NCI-H128 (cell line): Measurements from ENCODE around the gene P2RY6.

Experiments
- DNase-seq: peaks from one replicate; lab custom pipeline; 2025; ENCODE audit not compliant: unreplicated experiment; lab: John Stamatoyannopoulos, UW

P2RY6 gene

DNA sequence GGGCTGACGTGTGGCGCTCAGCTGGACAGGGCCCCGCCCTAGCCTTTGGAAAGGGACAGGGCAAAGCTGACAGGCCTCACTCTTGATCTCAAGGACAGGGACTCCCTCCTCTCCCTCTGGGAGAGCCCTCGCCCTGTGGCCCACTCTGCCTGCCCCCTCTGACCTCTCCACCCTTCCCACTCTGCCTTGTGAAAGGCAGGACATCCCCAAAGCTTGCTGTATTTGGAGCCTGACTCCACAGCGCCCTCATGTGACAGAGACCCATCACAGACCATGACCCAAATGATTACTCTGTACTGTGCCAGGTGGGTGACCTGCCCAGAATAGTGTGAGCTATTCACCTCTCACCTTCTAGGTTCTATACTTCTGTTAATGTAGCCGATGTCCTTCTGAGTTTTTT lies 35.3 kb upstream of the P2RY6 start:
- DNase-seq = no peak

DNA sequence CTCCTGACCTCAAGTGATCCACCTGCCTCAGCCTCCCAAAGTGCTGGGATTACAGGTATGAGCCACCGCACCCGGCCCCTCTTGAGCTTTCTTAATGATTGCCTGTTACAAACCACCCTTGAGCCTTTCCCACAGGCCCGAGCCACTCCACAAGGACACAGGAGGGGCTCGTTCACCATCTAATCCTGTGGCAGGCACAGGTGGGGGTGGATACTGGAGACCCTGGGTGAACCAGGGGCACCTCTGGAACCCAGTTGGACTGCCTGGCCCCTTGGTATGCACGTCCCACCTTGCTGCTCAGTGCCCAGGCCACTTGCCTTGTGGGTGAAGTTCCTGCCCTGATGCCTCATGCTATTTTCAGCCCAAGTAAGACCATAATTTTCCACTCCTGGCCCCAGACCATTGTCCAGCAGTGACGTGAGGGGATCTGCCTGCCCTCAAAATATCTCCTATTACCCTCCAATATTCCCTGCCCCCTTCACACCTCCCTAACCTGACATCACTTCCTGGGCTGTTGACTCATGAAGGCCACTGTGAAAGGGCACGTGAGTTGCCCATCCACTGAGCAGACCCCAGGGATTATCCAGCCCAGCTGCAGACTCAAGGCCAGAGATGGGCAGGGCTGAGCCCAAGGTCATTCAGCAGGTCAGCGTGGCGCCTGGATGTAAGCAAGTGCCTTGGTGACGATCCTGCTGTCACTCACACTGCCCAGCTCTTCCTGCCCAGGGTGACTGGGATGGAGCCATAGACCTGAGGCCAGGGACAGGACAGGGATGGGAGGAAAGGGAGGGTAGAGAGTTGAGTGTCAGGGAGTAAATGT lies 34.5 kb upstream of the P2RY6 start:
- no peak for DNase-seq

DNA sequence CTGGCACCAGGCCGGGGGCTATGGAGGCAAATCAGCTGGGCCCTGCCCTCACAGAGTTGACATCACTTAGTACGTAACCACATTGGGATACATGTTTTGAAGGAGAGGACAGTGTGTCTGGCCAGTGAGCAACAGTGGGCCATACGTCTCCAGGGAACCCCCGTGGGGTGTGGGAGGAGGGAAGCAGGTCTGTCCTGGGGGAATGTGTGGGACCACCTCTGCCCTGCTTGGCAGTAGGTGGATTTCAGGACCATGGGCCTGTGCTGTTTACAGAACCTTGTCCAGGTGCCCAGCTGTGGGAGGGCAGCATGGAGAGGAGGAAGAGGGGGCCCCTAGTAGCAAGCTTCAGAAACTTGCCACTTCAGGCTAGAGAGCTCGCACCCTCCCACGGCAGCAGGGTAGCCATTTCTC lies 33.0 kb upstream of the P2RY6 start:
- no peak for DNase-seq

DNA sequence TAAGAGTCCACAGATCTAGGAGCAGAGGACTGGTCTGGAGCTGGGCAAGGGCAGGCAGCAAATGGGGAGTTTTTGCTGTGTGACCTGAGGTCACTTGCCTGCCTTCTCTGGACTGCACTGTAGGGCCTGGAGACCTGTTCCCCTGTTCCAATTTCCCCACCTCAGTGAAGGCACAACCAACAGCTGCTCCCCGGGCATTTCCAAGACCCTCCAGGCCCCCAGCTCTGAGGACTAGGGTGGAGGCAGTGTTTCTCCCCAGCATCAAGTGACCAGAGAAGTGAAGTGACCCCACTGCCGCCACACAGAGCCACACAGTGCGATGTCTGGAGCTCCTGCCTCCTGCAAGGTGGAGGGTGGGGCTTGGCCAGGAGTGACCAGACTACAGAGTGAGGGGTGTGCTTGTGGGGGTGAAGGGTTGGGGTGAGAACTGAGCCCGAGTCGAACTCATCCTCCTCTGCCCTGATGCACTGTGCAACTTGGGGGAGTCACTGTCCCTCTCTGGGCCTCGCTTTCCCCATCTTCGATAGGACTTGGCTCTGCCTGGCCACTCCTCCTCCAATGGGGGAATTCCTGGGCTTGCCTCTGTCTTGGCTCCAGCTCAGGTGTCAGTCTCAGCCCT lies 32.5 kb upstream of the P2RY6 start:
- no peak for DNase-seq

- DNase-seq = no peak
Observed at GRCh38 chr11:73240190-73240781, 31.9 kb upstream of the P2RY6 start.

- DNase-seq = no peak
Observed at GRCh38 chr11:73241300-73241699, 30.8 kb upstream of the P2RY6 start.

DNA sequence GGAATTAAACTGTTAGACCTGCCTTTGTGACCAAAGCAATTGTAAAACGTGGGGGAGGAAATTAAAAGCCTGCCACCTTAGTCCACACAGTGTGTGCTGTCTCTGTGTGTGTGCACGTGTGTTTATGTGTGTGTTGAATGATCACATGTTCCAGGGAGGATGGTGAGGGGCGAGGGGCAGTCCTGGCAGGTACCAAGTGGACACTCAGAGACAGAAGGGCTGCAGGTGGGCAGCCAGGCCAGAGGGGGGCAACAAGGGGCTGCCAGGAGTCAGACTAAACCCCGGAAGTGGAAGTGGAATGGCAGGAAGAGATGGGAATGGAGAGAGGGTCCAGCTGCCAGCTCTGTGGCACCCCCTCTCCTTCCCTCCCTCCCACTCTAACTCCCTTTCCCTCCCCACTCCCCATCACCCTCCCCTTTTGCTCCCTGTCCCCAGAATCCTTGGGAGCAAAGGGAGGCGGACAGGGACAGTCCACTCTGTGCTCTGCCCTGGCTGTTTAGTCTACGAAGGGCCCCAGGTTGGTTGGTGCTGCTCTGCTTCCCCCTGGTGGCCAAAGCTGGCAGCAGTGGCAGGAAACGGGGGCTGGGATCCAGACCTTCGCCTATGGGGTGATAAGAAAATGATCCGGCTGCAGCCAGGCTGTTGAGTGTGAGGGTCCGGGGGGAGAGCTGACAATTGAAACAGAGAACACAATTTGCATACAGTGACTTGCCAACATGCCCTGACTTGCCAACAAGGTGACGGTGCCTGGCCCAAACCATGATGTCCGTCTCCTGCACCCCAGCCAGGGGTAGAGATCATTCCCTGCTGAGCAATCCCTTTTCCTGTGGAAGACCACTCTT lies 29.7 kb upstream of the P2RY6 start:
- peak; percentile 49 for DNase-seq

DNA sequence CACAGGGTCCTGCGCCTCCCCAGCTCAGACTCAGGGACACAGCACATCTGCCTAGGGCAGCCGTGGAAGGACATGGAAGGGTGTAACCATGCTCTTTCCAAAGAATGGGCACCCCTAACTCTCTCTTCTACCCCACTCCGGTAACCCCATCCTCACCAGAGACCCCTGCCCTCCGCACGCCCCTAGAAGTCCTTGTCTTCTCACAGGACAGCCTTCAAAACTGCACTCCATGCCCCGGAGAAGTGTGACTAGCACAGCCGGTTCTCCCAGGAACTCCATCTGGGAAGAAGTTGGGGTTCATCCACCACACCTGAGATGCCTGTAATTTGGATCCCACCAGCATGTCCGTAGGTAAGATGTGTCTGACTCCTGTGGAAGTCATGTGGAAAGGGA lies 29.0 kb upstream of the P2RY6 start:
- DNase-seq = no peak

DNA sequence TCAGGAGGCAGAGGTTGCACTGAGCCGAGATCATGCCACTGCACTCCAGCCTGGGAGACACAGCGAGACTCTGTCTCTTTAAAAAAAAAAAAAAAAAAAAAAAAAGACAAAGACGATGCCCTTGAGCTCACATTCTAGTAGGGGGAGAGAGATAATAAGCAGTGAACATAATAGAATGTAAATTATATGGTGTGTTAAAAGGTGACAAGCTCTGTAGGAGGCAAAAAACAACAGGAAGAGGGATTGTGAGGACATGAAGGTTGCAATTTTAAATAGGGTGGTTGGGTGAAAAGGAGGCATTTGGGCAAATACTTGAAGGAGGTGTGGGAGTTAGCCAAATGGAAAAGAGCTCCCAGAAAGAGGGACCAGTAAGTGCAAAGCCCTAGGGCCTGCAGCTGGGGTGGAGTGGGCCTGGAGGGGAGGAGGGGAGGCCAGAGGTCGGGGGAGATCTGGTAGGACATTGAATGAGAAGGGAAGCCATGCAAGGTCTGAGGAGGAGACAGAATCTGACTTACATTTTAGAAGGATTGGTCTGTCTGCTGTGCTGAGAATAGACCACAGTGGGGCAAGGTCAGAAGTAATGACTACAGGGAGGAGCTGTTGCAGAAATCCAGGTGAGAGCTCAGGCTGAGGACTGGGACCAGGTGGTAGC lies 27.4 kb upstream of the P2RY6 start:
- DNase-seq = no peak

DNA sequence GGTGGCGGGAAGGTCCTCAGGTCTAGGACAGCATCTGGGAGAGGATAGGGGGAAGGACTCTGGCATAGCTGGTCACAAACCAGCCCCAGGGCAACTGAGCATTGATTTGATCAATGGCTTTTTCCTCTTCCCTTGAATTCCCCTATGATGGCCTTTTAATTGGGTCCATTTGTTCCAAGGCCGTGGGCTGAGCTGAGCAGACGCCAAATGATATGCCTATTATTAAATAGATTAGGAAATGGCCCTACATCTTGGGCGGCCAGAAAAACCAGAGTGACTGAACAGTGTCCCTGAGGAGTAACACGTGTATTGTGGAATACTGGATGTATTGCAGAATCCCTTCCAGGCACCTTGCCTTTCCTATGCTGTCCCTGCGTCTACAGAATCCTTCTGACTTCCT lies 26.7 kb upstream of the P2RY6 start:
- no peak for DNase-seq

GRCh38 chr11:73246303-73246702 lies 25.8 kb upstream of the P2RY6 start:
- no peak for DNase-seq

GRCh38 chr11:73248526-73249185 lies 23.5 kb upstream of the P2RY6 start:
- no peak for DNase-seq

DNA sequence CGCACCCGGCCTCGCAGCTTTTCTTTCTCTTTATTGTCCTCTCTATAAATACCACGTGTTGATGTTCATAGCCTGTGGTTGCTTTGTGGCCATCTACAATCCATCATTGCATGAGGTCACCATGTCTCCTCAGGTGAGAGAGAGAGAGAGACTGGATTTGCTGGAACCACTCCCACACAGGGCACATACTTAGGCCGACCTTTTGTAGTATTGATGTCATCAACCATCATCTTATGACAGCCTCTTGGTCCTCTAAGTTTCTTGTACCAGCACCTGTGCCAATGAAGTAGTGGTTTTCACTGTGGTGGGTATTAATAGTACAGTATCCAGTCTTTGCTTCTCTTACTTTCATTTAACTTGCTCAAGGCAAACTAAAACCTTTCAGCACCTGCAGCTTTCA lies 22.8 kb upstream of the P2RY6 start:
- no peak for DNase-seq

- DNase-seq = no peak
Observed at GRCh38 chr11:73249853-73250783, 22.0 kb upstream of the P2RY6 start.

- DNase-seq = no peak
Observed at GRCh38 chr11:73252577-73253191, 19.5 kb upstream of the P2RY6 start.

DNA sequence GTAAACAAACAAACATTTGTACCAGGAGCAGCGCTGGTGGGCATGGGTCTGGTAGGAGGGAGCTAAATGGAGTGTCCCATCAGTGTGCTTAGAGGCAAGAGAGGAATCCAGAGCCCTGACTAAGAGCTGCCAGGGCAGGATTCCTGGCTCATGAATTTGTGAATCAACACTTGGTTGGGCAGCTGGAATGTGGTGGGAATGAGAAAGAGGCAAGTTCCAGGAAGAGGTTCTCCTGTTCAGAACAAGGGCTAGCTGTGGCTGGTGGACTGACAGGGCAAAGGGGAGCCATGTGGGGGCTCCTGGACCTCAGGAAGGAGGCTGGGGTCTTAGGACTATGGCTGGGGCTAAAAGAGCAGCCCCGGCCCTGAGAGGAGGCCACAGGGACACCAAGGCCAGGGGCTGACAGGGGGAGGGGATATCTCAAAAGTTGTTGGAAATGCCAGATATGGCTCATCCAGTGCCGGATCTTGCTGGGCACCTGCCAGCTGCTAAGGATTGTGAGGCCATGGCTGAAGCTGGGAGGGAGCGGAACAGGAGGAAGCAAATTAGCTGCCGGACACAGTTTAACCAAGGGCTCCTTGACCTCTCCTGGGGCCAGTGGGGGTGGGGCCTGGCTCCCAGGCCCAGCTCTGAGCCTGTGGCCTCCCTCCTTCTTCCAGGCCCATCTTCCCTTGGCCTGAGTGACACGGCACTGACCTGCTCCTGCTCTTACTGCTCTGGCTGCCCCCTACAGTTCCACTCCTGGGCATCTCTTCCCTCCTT lies 14.6 kb upstream of the P2RY6 start:
- no peak for DNase-seq

DNA sequence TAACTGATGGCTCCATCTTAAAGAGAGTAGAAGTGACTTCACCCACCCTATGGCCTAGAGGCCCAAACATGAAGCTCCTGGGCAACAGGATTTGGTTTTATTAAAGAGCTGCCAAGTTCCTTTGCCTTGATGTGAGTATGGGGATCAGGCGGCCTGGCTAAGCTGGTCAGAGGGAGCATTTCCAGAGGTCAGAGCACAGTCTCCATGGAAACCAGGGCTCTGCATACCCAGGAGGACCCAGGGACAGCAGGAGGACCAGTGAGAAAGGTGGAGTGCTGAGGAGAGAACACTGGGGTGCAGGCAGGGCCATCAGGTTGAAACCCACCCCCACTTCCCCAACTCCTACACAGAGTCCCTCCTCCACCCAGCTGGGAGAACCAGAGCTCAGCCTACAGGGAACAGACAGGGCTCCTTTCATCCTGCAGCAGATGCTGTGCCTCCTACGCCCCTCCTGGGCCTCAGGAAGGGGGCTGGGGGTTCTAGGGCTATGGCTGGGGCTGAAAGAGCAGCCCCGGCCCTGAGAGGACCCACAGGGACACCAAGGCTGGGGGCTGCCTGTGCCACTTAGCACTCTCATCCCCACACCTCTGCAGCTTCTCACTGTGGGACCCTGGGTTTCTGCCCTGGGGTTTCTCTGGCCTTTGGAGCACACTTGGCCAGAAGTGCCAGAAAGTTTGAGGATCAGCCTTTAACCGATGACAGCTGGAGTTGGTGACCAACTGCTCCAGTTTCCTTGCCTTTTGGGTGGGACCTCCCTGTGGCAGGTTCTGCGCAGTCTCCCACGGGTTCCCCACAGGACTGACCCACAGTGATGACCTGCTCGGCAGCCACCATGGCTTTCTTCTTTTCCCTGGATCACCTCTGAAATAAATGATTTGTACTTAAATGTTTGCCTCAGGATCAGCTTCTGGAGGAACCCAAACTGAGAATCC lies 13.8 kb upstream of the P2RY6 start:
- no peak for DNase-seq
